BE2C (cell line): Measurements from ENCODE around the gene HAO1.
"Not testable (repeated sequence)": the region's sequence is repeated elsewhere in the genome, so short reads cannot be mapped to it uniquely, and the experiment has no call there.

Experiments
- DNase-seq: peaks from one replicate; pipeline ENCODE4 v3.0.0-alpha.2; 2020
- H3K27me3 ChIP-seq: fragments of 250-450 bp; sonication (Bioruptor Pico); 2 replicates; pipeline ENCODE4 v1.5.1; 2020; ENCODE audit warnings: mild to moderate bottlenecking
- H3K36me3 ChIP-seq: fragments of 250-450 bp; sonication (Bioruptor Pico); 2 replicates; pipeline ENCODE4 v1.5.1; 2020; ENCODE audit warnings: mild to moderate bottlenecking
- H3K4me1 ChIP-seq: fragments of 250-450 bp; sonication (Bioruptor Pico); 2 replicates; pipeline ENCODE4 v1.5.1; 2020
- H3K4me3 ChIP-seq: 2 replicates; pipeline ENCODE4 v1.5.1; 2011; ENCODE audit warnings: low read depth, low read length
- H3K9me3 ChIP-seq: fragments of 250-450 bp; sonication (Bioruptor Pico); 2 replicates; pipeline ENCODE4 v1.5.1; 2020
- CTCF ChIP-seq: IDR thresholded peaks from 2 replicates; pipeline ENCODE4 v1.5.1; 2012; ENCODE audit warnings: mild to moderate bottlenecking, low read depth, low read length

The HAO1 gene

GRCh38 chr20:7848351-7848750 is 91.9 kb downstream of the HAO1 start:
- no peaks in the 10 kb centered on the region for H3K9me3 ChIP-seq
- DNase-seq: no peak
- H3K27me3 ChIP-seq: peaks cover 33% of the 10 kb centered on the region
- no peaks in the 10 kb centered on the region for H3K4me1 ChIP-seq
- no peak for TF ChIP-seq CTCF
- H3K36me3 ChIP-seq: no peaks in the 10 kb centered on the region
- H3K4me3 ChIP-seq: no peak overlapping the region

- no peak for DNase-seq
- TF ChIP-seq CTCF: no peak
- Histone ChIP-seq H3K27me3 (peaks cover 32% of the 10 kb centered on the region), H3K4me3 (no peak overlapping the region), H3K9me3 (no peaks in the 10 kb centered on the region), H3K4me1 (no peaks in the 10 kb centered on the region), H3K36me3 (no peaks in the 10 kb centered on the region)
These were observed 96.6 kb downstream of the HAO1 start for GRCh38 chr20:7843613-7844012.

- no peak for TF ChIP-seq CTCF
- Histone ChIP-seq H3K4me3 (no peak overlapping the region), H3K9me3 (no peaks in the 10 kb centered on the region), H3K36me3 (no peaks in the 10 kb centered on the region), H3K27me3 (peaks cover 15% of the 10 kb centered on the region), H3K4me1 (no peaks in the 10 kb centered on the region)
- no peak for DNase-seq
These were observed 98.3 kb downstream of the HAO1 start for GRCh38 chr20:7841971-7842310.

- H3K4me3 ChIP-seq: no peak overlapping the region
- TF ChIP-seq CTCF: no peak
- DNase-seq: no peak
- H3K9me3 ChIP-seq: no peaks in the 10 kb centered on the region
- peaks cover 15% of the 10 kb centered on the region for H3K27me3 ChIP-seq
- no peaks in the 10 kb centered on the region for H3K36me3 ChIP-seq
- H3K4me1 ChIP-seq: no peaks in the 10 kb centered on the region
These were observed 98.8 kb downstream of the HAO1 start for GRCh38 chr20:7841291-7841970.

- no peak for DNase-seq
- H3K36me3 ChIP-seq: no peaks in the 10 kb centered on the region
- TF ChIP-seq CTCF: no peak
- no peak overlapping the region for H3K4me3 ChIP-seq
- peaks cover 6% of the 10 kb centered on the region for H3K27me3 ChIP-seq
- peaks cover 5% of the 10 kb centered on the region; the same call in 1 of the 2 replicates for H3K9me3 ChIP-seq
- no peaks in the 10 kb centered on the region for H3K4me1 ChIP-seq
These were observed 104.2 kb downstream of the HAO1 start for GRCh38 chr20:7836076-7836475.

- not testable (repeated sequence) for H3K9me3 ChIP-seq, H3K36me3 ChIP-seq, H3K4me1 ChIP-seq, DNase-seq, H3K4me3 ChIP-seq, H3K27me3 ChIP-seq
These were observed 105.8 kb downstream of the HAO1 start for GRCh38 chr20:7834441-7834840.
